Spleen (tissue), 7 donors: Measurements from ENCODE around the gene TTC21A.
A peak's percentile ranks its signal among the peaks of the same experiment; 100 is the strongest.

Source experiments
- CTCF ChIP-seq, 11 experiments: fragments of 200-600 bp in 7 of 11; fragments of 450-650 bp in 4 of 11; sonication (generic) in 4 of 11; IDR thresholded peaks in 8 of 11; conservative IDR thresholded peaks in 3 of 11; 1 replicate in 7 of 11; 2 replicates in 4 of 11; pipeline versions ENCODE4 v1.4.0 to v1.8.0; 2016 to 2021; ENCODE audit warnings: antibody characterized with exemption in 11 of 11, inconsistent platforms in 4 of 11, mild to moderate bottlenecking in 1 of 11
- POLR2A ChIP-seq, 3 donors: fragments of 450-650 bp; IDR thresholded peaks; one replicate each; pipeline ENCODE4 v1.5.1; 2017; ENCODE audit warnings: antibody characterized with exemption in 3 of 3, mild to moderate bottlenecking in 1 of 3
- POLR2AphosphoS5 ChIP-seq, 3 donors: sonication (generic); formaldehyde crosslinking; IDR thresholded peaks; one replicate each; pipeline ENCODE4 v1.5.1; 2017; ENCODE audit warnings: antibody characterized with exemption in 3 of 3
- donor health status: DM: no; HTN: no; CAD: no; lungs with moderate emphysema.
- donor health status: DM: no; HTN: no; CAD: no.
- donor health status: DM: no; HTN: no; CAD: no.

- no peak for TF ChIP-seq CTCF (IDR thresholded peaks at IDR 0.05 in 8 of 11, conservative IDR thresholded peaks at IDR 0.05 in 3 of 11)
- TF ChIP-seq POLR2AphosphoS5 (IDR thresholded peaks at IDR 0.05), result no peak
- TF ChIP-seq POLR2A (IDR thresholded peaks at IDR 0.05), result peak in 1 of 3 donors; percentile 14
These were observed 561 bp upstream of the TTC21A start for GRCh38 chr3:39106851-39107387.
